PC-3 (cell line): ENCODE measurements around the gene AGRN. TPM values are rescaled to one million over a fixed set of nuclear protein-coding genes. Genes with fewer than 3 reads are reported as not detected.
A peak's percentile ranks its signal among the peaks of the same experiment; 100 is the strongest.

Experiments used
- ATAC-seq: fragments of 200-7000 bp; cut with Tn5 transposase; 2 replicates; pipeline ENCODE4 v1.9.1; 2020; ENCODE audit warnings: mild to moderate bottlenecking, moderate library complexity
- BruUV-seq: library from RNA; stranded (reverse); fragments of 400-500 nt; replicated peaks from 2 replicates; lab custom pipeline; 2021; lab: Mats Ljungman, UMichigan
- CTCF ChIA-PET: fragments of 300-600 bp; sonication (Branson Sonifier 250); formaldehyde crosslinking; loops from one replicate; lab custom pipeline; 2022; ENCODE audit warnings: antibody characterized with exemption; lab: Charles Lee
- POLR2A ChIA-PET: fragments of 300-600 bp; sonication (Branson Sonifier 250); formaldehyde crosslinking; loops from one replicate; lab custom pipeline; 2022; ENCODE audit warnings: antibody characterized with exemption; ENCODE audit not compliant: unreplicated experiment; lab: Charles Lee
- DNase-seq: peaks from one replicate; pipeline ENCODE4 v3.0.0-alpha.2; 2015
- H2AFZ ChIP-seq: fragments of 300-600 bp; sonication (generic); 2 replicates; pipeline ENCODE4 v1.6.0; 2016; ENCODE audit warnings: antibody characterized with exemption, low read length
- H3F3A ChIP-seq: fragments of 300-600 bp; sonication (generic); one replicate; pipeline ENCODE4 v1.6.0; 2017; ENCODE audit warnings: antibody characterized with exemption, low read length, control low read depth, mild to moderate bottlenecking; ENCODE audit not compliant: unreplicated experiment
- H3K27ac ChIP-seq: fragments of 300-600 bp; sonication (generic); 2 replicates; pipeline ENCODE4 v1.5.1; 2016; ENCODE audit warnings: mild to moderate bottlenecking, low read length
- H3K27me3 ChIP-seq: fragments of 300-600 bp; sonication (generic); 2 replicates; pipeline ENCODE4 v1.6.1; 2016; ENCODE audit warnings: low read length, mixed read lengths
- H3K36me3 ChIP-seq: fragments of 300-600 bp; sonication (generic); 2 replicates; pipeline ENCODE4 v1.6.1; 2016; ENCODE audit warnings: low read depth, mixed run types, low read length, mixed read lengths
- H3K4me1 ChIP-seq: fragments of 300-600 bp; sonication (generic); 2 replicates; pipeline ENCODE4 v1.5.1; 2016; ENCODE audit warnings: low read length; ENCODE audit not compliant: insufficient read depth
- H3K4me2 ChIP-seq: fragments of 300-600 bp; sonication (generic); 2 replicates; pipeline ENCODE4 v1.6.0; 2016; ENCODE audit warnings: low read length
- H3K4me3 ChIP-seq: fragments of 300-600 bp; sonication (generic); 2 replicates; pipeline ENCODE4 v1.5.1; 2016; ENCODE audit warnings: mild to moderate bottlenecking, low read length, mixed read lengths
- H3K79me2 ChIP-seq: fragments of 300-600 bp; sonication (generic); 2 replicates; pipeline ENCODE4 v1.6.1; 2017; ENCODE audit warnings: low read length, mixed read lengths
- H3K9ac ChIP-seq: fragments of 300-600 bp; sonication (generic); 2 replicates; pipeline ENCODE4 v1.6.0; 2016; ENCODE audit warnings: mild to moderate bottlenecking, low read length
- H3K9me2 ChIP-seq: fragments of 300-600 bp; sonication (generic); replicated peaks from 2 replicates; pipeline ENCODE4 v1.6.1; 2016; ENCODE audit warnings: mixed run types, low read length, mixed read lengths
- H3K9me3 ChIP-seq: fragments of 300-600 bp; sonication (generic); 2 replicates; pipeline ENCODE4 v1.6.1; 2016; ENCODE audit warnings: low read length, mixed read lengths
- H4K20me1 ChIP-seq: fragments of 300-600 bp; sonication (generic); 2 replicates; pipeline ENCODE4 v1.6.1; 2016; ENCODE audit warnings: low read length, mixed read lengths
- EZH2 ChIP-seq: fragments of 300-600 bp; sonication (generic); IDR thresholded peaks from one replicate; pipeline ENCODE4 v1.6.1; 2017; ENCODE audit warnings: antibody characterized with exemption, mild to moderate bottlenecking, low read length; ENCODE audit not compliant: unreplicated experiment
- EZH2phosphoT487 ChIP-seq: fragments of 300-600 bp; sonication (generic); IDR thresholded peaks from 2 replicates; pipeline ENCODE4 v1.6.1; 2018; ENCODE audit warnings: mild to moderate bottlenecking, antibody characterized with exemption, low read length, borderline replicate concordance
- intact Hi-C: fragments of 100-400 bp; cut with micrococcal nuclease; formaldehyde crosslinking; loops from 2 replicates; pipeline ENCODE4 v1.9.0; 2023
- total RNA-seq: library from RNA; depleted of rRNA; stranded (reverse); fragments of >200 nt; gene quantifications from 2 replicates; pipeline ENCODE4 v1.2.3, GENCODE V29; 2014
- TF ChIP-seq, protein P1 (sequence below): fragments of 300-600 bp; sonication (generic); conservative IDR thresholded peaks from 2 replicates; pipeline ENCODE4 v1.5.1; 2017; ENCODE audit warnings: antibody characterized with exemption, low read depth, mild to moderate bottlenecking, low read length

Gene AGRN
- total RNA-seq, 1 experiment from 2014 or later, result 273 TPM

DNA sequence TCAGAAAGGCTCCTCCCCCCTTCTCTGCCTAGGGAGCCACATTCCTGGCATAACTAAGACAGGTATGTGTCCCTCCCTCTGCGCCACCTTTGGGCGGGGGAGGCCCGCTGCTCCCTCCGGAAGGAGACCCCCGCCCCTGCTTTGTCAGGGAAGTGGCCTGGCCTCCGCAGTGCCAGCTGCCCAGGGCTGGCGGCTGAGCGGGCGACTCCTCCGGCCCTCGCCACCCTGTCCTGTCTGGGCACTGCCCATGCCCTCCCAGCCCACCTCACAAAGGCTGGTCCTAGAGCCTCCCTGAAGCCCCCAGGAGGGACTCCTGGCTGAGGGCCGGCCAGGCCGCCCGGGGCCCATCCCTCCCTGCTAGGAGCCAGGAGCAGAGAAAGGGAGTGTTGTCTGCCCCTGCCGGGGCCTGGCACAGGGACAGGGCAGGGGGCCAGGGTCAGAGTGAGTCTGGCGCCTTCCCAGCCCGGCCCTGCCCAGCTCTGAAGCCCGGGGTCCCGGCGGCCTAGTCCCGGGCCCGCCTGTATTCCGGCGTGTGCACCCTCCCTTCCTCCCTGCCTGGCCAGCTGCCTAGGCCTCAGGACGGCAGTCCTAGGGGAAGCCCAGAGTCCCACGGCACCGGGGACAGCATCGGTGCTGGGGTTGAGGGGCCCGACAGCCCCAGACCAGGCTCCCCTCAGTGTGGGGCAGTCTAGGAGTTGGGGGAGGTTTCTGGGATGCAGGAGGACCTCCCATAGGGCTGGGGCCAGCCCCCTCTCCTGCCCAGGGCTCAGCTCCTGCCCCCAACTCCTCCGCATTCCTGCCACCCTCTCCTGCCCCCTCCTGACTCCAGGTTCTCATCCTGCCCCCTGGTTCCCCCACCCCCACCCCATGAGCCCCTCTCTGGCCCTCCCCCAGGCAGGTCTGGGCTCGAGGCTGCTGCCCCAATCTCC lies 5.1 kb downstream of the AGRN start:
- no TSS peak for BruUV-seq
- ChIA-PET CTCF (no interaction called here), POLR2A (no interaction called here)
- no peak overlapping the region for H2AFZ ChIP-seq
- H3K9ac ChIP-seq, result peak overlapping the region; percentile 62
- peaks cover 48% of the 10 kb centered on the region for H3K4me1 ChIP-seq
- no peaks in the 10 kb centered on the region for H3K9me3 ChIP-seq
- H3K4me3 ChIP-seq, result peak overlapping the region; percentile 63
- ATAC-seq (peak; percentile 38), DNase-seq (peak; percentile 99)
- intact Hi-C loops, result no loop called here
- TF ChIP-seq EZH2phosphoT487, result no peak
- TF ChIP-seq, protein P1, sequence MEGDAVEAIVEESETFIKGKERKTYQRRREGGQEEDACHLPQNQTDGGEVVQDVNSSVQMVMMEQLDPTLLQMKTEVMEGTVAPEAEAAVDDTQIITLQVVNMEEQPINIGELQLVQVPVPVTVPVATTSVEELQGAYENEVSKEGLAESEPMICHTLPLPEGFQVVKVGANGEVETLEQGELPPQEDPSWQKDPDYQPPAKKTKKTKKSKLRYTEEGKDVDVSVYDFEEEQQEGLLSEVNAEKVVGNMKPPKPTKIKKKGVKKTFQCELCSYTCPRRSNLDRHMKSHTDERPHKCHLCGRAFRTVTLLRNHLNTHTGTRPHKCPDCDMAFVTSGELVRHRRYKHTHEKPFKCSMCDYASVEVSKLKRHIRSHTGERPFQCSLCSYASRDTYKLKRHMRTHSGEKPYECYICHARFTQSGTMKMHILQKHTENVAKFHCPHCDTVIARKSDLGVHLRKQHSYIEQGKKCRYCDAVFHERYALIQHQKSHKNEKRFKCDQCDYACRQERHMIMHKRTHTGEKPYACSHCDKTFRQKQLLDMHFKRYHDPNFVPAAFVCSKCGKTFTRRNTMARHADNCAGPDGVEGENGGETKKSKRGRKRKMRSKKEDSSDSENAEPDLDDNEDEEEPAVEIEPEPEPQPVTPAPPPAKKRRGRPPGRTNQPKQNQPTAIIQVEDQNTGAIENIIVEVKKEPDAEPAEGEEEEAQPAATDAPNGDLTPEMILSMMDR, result no peak
- TF ChIP-seq EZH2, result no peak
- peaks cover 88% of the 10 kb centered on the region for H3K79me2 ChIP-seq
- H3K27me3 ChIP-seq, result no peaks in the 10 kb centered on the region
- peaks cover 49% of the 10 kb centered on the region for H3K36me3 ChIP-seq
- H3F3A ChIP-seq, result no peaks in the 10 kb centered on the region
- H3K4me2 ChIP-seq, result peak overlapping the region; percentile 99
- peak overlapping the region; percentile 60 for H3K27ac ChIP-seq
- H4K20me1 ChIP-seq, result peaks cover 53% of the 10 kb centered on the region
- H3K9me2 ChIP-seq, result no peaks in the 10 kb centered on the region

DNA sequence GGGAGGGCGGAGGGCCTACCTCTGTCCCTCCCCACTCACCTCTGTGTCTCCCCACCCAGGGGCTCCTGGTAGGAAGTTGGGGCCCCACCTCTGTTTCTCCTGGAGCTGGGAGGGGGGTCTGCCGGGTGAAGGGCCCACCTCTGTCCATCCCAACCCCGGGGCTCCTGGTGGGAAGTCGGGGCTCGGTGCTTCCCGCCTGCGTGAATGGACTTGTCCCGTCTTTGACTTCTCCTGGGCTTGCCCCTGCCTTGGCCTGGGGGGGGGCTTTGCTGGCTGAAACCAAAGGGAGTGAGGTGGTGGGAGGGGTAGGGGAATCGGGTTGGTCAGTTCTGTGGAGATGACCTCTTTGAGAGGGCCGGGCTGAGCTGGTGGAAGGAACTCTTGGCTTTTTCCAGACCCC lies 5.8 kb downstream of the AGRN start:
- intact Hi-C loops, result no loop called here
- no peak overlapping the region for H3K4me3 ChIP-seq
- POLR2A ChIA-PET, result no interaction called here

More for the DNA sequence above, 5.8 kb downstream of the AGRN start:
- Histone ChIP-seq H3K79me2 (peaks cover 88% of the 10 kb centered on the region), H3K27ac (no peak overlapping the region), H2AFZ (no peak overlapping the region), H3K9me3 (no peaks in the 10 kb centered on the region), H3F3A (no peaks in the 10 kb centered on the region), H3K9me2 (no peaks in the 10 kb centered on the region), H3K9ac (no peak overlapping the region), H3K27me3 (no peaks in the 10 kb centered on the region), H3K4me2 (no peak overlapping the region), H3K36me3 (peaks cover 49% of the 10 kb centered on the region), H3K4me1 (peaks cover 48% of the 10 kb centered on the region), H4K20me1 (peaks cover 53% of the 10 kb centered on the region)
- ATAC-seq, result no peak
- CTCF ChIA-PET, result no interaction called here
- BruUV-seq, result no TSS peak
- DNase-seq, result no peak
- TF ChIP-seq, protein P1, result no peak
- TF ChIP-seq EZH2 (no peak), EZH2phosphoT487 (no peak)
